Gastrocnemius medialis (tissue), 4 donors: Measurements from ENCODE around the gene SRGAP1. TPM values are rescaled to one million over a fixed set of nuclear protein-coding genes. Genes with fewer than 3 reads are reported as not detected.

Experiments
- ATAC-seq, 2 donors: fragments of 150-250 bp; one replicate each; pipeline ENCODE4 v1.9.1; 2016
- DNase-seq, 2 donors: peaks; one replicate each; pipeline ENCODE4 v3.0.0-alpha.2; 2019
- H3K27ac ChIP-seq, 4 donors: fragments of 200-600 bp; sonication (generic); 1 replicate in 1 of 4; 2 replicates in 3 of 4; pipeline ENCODE4 v1.5.1; 2016 to 2018; ENCODE audit warnings: mild to moderate bottlenecking in 2 of 4, moderate library complexity in 1 of 4
- H3K27me3 ChIP-seq, 3 donors: fragments of 200-600 bp; sonication (generic) in 2 of 3; 1 replicate in 1 of 3; 2 replicates in 2 of 3; pipeline versions ENCODE4 v1.5.1 to v1.6.0; 2016 to 2019; ENCODE audit warnings: mild to moderate bottlenecking in 1 of 3, moderate library complexity in 1 of 3
- H3K36me3 ChIP-seq, 2 donors: fragments of 200-600 bp; sonication (generic) in 1 of 2; one replicate each; pipeline ENCODE4 v1.5.1; 2017 to 2018
- H3K4me1 ChIP-seq, 2 donors: fragments of 200-600 bp; sonication (generic) in 1 of 2; one replicate each; pipeline ENCODE4 v1.5.1; 2016 to 2017; ENCODE audit warnings: mild to moderate bottlenecking in 2 of 2
- H3K4me3 ChIP-seq, 4 donors: fragments of 200-600 bp; sonication (generic) in 3 of 4; 1 replicate in 1 of 4; 2 replicates in 3 of 4; pipeline ENCODE4 v1.5.1; 2016 to 2019; ENCODE audit warnings: mild to moderate bottlenecking in 2 of 4
- H3K9me3 ChIP-seq, 3 donors: fragments of 200-600 bp; sonication (generic) in 2 of 3; 1 replicate in 1 of 3; 2 replicates in 2 of 3; pipeline ENCODE4 v1.5.1; 2016 to 2019
- CTCF ChIP-seq, 5 experiments: fragments of 450-650 bp in 3 of 5; fragments of 200-600 bp in 2 of 5; sonication (generic) in 2 of 5; IDR thresholded peaks in 4 of 5; conservative IDR thresholded peaks in 1 of 5; 1 replicate in 4 of 5; 2 replicates in 1 of 5; pipeline ENCODE4 v1.5.1; 2016 to 2019; ENCODE audit warnings: antibody characterized with exemption in 5 of 5, mild to moderate bottlenecking in 3 of 5, moderate library complexity in 3 of 5
- POLR2A ChIP-seq, 2 donors: fragments of 450-650 bp; IDR thresholded peaks; one replicate each; pipeline ENCODE4 v1.6.1; 2017; ENCODE audit warnings: antibody characterized with exemption in 2 of 2, mild to moderate bottlenecking in 2 of 2, moderate library complexity in 2 of 2
- in situ Hi-C, 4 donors: fragments of 200-750 bp; cut with MboI; loops; one replicate each; pipeline versions ENCODE4 v1.15.0 to v1.8.0; 2017; ENCODE audit warnings: low sequenced_read_pairs in 4 of 4
- intact Hi-C: fragments of 100-400 bp; cut with DNase I; formaldehyde crosslinking; loops from one replicate; pipeline ENCODE4 v1.15.1; 2023; ENCODE audit warnings: low total_unique reads
- total RNA-seq, 4 donors: library from RNA; depleted of rRNA; stranded (reverse); fragments of >200 nt; gene quantifications; one replicate each; pipeline versions ENCODE4 v1.1.0 to v1.2.3, GENCODE V29; 2016

SRGAP1 gene
- total RNA-seq, 4 donors from 2014 or later, result 0.36 to 0.85 (median 0.66) TPM

- no peaks in the 10 kb centered on the region for H3K27me3 ChIP-seq
- no peaks in the 10 kb centered on the region for H3K36me3 ChIP-seq
- TF ChIP-seq POLR2A (IDR thresholded peaks at IDR 0.05) (no peak), CTCF (IDR thresholded peaks at IDR 0.05 in 4 of 5, conservative IDR thresholded peaks at IDR 0.05 in 1 of 5) (no peak)
- ATAC-seq, result no peak
- H3K4me1 ChIP-seq, result no peaks in the 10 kb centered on the region
- in situ Hi-C loops (no loop called here), intact Hi-C loops (loop anchor here (10.0 kb wide), 1 partner anchor 72 kb away; no protein-coding TSS in a partner anchor)
- no peak for DNase-seq
- no peak overlapping the region for H3K4me3 ChIP-seq
- H3K9me3 ChIP-seq, result no peaks in the 10 kb centered on the region
- no peak overlapping the region for H3K27ac ChIP-seq
Observed at GRCh38 chr12:63996556-63996955, 152.1 kb downstream of the SRGAP1 start.

- Histone ChIP-seq H3K4me1 (no peaks in the 10 kb centered on the region), H3K27ac (no peak overlapping the region), H3K27me3 (no peaks in the 10 kb centered on the region), H3K4me3 (no peak overlapping the region), H3K36me3 (no peaks in the 10 kb centered on the region), H3K9me3 (no peaks in the 10 kb centered on the region)
- no peak for ATAC-seq
- intact Hi-C loops (loop anchor here (10.0 kb wide), 1 partner anchor 72 kb away; no protein-coding TSS in a partner anchor), in situ Hi-C loops (no loop called here)
- TF ChIP-seq CTCF (IDR thresholded peaks at IDR 0.05 in 4 of 5, conservative IDR thresholded peaks at IDR 0.05 in 1 of 5), result no peak
- DNase-seq, result no peak
Observed at GRCh38 chr12:63997198-63997597, 152.7 kb downstream of the SRGAP1 start.

- no peaks in the 10 kb centered on the region for H3K27me3 ChIP-seq
- TF ChIP-seq CTCF (IDR thresholded peaks at IDR 0.05 in 4 of 5, conservative IDR thresholded peaks at IDR 0.05 in 1 of 5), result no peak
- no peak for TF ChIP-seq POLR2A (IDR thresholded peaks at IDR 0.05)
- DNase-seq (no peak), ATAC-seq (no peak)
- H3K36me3 ChIP-seq, result no peaks in the 10 kb centered on the region
- H3K4me3 ChIP-seq, result no peak overlapping the region
- no peaks in the 10 kb centered on the region for H3K4me1 ChIP-seq
- in situ Hi-C loops (no loop called here), intact Hi-C loops (loop anchor here (10.0 kb wide), 1 partner anchor 74 kb away; no protein-coding TSS in a partner anchor)
- no peak overlapping the region for H3K27ac ChIP-seq
- H3K9me3 ChIP-seq, result no peaks in the 10 kb centered on the region
Observed at GRCh38 chr12:63998584-63998983, 154.1 kb downstream of the SRGAP1 start.

- Histone ChIP-seq H3K4me3 (no peak overlapping the region), H3K4me1 (no peaks in the 10 kb centered on the region), H3K27ac (no peak overlapping the region), H3K9me3 (no peaks in the 10 kb centered on the region), H3K27me3 (no peaks in the 10 kb centered on the region), H3K36me3 (no peaks in the 10 kb centered on the region)
- TF ChIP-seq POLR2A (IDR thresholded peaks at IDR 0.05) (no peak), CTCF (IDR thresholded peaks at IDR 0.05 in 4 of 5, conservative IDR thresholded peaks at IDR 0.05 in 1 of 5) (no peak)
- intact Hi-C loops (loop anchor here (10.0 kb wide), 2 partner anchors 75 to 1925 kb away; no protein-coding TSS in a partner anchor), in situ Hi-C loops (no loop called here)
- DNase-seq (no peak), ATAC-seq (no peak)
Observed at GRCh38 chr12:63999853-64000252, 155.4 kb downstream of the SRGAP1 start.

- ATAC-seq (no peak), DNase-seq (no peak)
- in situ Hi-C loops, result no loop called here
- Histone ChIP-seq H3K9me3 (no peaks in the 10 kb centered on the region), H3K27ac (no peak overlapping the region), H3K27me3 (no peaks in the 10 kb centered on the region), H3K4me3 (no peak overlapping the region), H3K4me1 (no peaks in the 10 kb centered on the region), H3K36me3 (no peaks in the 10 kb centered on the region)
- TF ChIP-seq POLR2A (IDR thresholded peaks at IDR 0.05) (no peak), CTCF (IDR thresholded peaks at IDR 0.05 in 4 of 5, conservative IDR thresholded peaks at IDR 0.05 in 1 of 5) (no peak)
- intact Hi-C loops, result loop anchor here (10.0 kb wide), 1 partner anchor 1923 kb away; no protein-coding TSS in a partner anchor
Observed at GRCh38 chr12:64001439-64001838, 156.9 kb downstream of the SRGAP1 start.
